Vagina (tissue), 2 donors: Measurements from ENCODE around the gene PLD1.

ENCODE experiments used
- POLR2AphosphoS5 ChIP-seq, 2 donors: sonication (generic); formaldehyde crosslinking; IDR thresholded peaks; one replicate each; pipeline ENCODE4 v1.9.0; 2017; ENCODE audit warnings: antibody characterized with exemption in 2 of 2, mild to moderate bottlenecking in 2 of 2, low read depth in 1 of 2; ENCODE audit not compliant: insufficient read depth in 1 of 2
- TF ChIP-seq, protein P1 (sequence below), 3 experiments: fragments of 450-650 bp in 2 of 3; fragments of 200-600 bp in 1 of 3; sonication (generic) in 1 of 3; IDR thresholded peaks; one replicate each; pipeline ENCODE4 v1.5.1; 2017 to 2019; ENCODE audit warnings: antibody characterized with exemption in 3 of 3, mild to moderate bottlenecking in 2 of 3, moderate library complexity in 2 of 3

GRCh38 chr3:171777596-171777995 is 32.7 kb downstream of the PLD1 start:
- TF ChIP-seq, protein P1, sequence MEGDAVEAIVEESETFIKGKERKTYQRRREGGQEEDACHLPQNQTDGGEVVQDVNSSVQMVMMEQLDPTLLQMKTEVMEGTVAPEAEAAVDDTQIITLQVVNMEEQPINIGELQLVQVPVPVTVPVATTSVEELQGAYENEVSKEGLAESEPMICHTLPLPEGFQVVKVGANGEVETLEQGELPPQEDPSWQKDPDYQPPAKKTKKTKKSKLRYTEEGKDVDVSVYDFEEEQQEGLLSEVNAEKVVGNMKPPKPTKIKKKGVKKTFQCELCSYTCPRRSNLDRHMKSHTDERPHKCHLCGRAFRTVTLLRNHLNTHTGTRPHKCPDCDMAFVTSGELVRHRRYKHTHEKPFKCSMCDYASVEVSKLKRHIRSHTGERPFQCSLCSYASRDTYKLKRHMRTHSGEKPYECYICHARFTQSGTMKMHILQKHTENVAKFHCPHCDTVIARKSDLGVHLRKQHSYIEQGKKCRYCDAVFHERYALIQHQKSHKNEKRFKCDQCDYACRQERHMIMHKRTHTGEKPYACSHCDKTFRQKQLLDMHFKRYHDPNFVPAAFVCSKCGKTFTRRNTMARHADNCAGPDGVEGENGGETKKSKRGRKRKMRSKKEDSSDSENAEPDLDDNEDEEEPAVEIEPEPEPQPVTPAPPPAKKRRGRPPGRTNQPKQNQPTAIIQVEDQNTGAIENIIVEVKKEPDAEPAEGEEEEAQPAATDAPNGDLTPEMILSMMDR (IDR thresholded peaks at IDR 0.05), result no peak
- no peak for TF ChIP-seq POLR2AphosphoS5 (IDR thresholded peaks at IDR 0.05; ENCODE audit: insufficient read depth in 1 of 2, low read depth in 1 of 2)
